Neural cell (in vitro differentiated cells): ENCODE results near the gene SKIL. TPM values are rescaled to one million over a fixed set of nuclear protein-coding genes. Genes with fewer than 3 reads are reported as not detected.

ENCODE experiments used
- H2AFZ ChIP-seq: fragments of 200-600, 300-800 bp; sonication (generic), shearing (Covaris generic); 2 replicates; pipeline ENCODE4 v1.6.0; 2014; ENCODE audit warnings: low read depth, mild to moderate bottlenecking, antibody characterized with exemption, low read length, moderate library complexity
- H3F3A ChIP-seq: fragments of 200-600 bp; shearing (Covaris generic); 2 replicates; pipeline ENCODE4 v1.6.1; 2016; ENCODE audit warnings: mild to moderate bottlenecking, moderate library complexity, mixed read lengths, antibody characterized with exemption, low read length; ENCODE audit not compliant: insufficient read depth, poor library complexity, severe bottlenecking
- H3K27ac ChIP-seq: fragments of 200-600, 300-800 bp; sonication (generic), shearing (Covaris generic); 2 replicates; pipeline ENCODE4 v1.5.1; 2014; ENCODE audit warnings: mild to moderate bottlenecking, low read length, moderate library complexity
- H3K27me3 ChIP-seq: fragments of 300-800, 200-600 bp; sonication (generic), shearing (Covaris generic); 2 replicates; pipeline ENCODE4 v1.6.0; 2014; ENCODE audit warnings: mild to moderate bottlenecking, low read depth, low read length, moderate library complexity; ENCODE audit not compliant: insufficient read depth
- H3K36me3 ChIP-seq: fragments of 300-800, 200-600 bp; sonication (generic), shearing (Covaris generic); 2 replicates; pipeline ENCODE4 v1.5.1; 2014; ENCODE audit warnings: mild to moderate bottlenecking, antibody characterized with exemption, low read length, moderate library complexity; ENCODE audit not compliant: insufficient read depth
- H3K4me2 ChIP-seq: fragments of 300-800, 200-600 bp; sonication (generic), shearing (Covaris generic); 2 replicates; pipeline ENCODE4 v1.6.0; 2014; ENCODE audit warnings: mild to moderate bottlenecking, low read length
- H3K4me3 ChIP-seq: fragments of 300-800, 200-600 bp; sonication (generic), shearing (Covaris generic); 2 replicates; pipeline ENCODE4 v1.5.1; 2014; ENCODE audit warnings: mild to moderate bottlenecking, low read length, moderate library complexity
- H3K79me2 ChIP-seq: fragments of 200-600 bp; shearing (Covaris generic); replicated peaks from 2 replicates; pipeline ENCODE4 v1.6.0; 2014; ENCODE audit warnings: mild to moderate bottlenecking, low read length, moderate library complexity; ENCODE audit not compliant: insufficient read depth
- H3K9ac ChIP-seq: fragments of 300-800, 200-600 bp; sonication (generic), shearing (Covaris generic); 2 replicates; pipeline ENCODE4 v1.6.1; 2016; ENCODE audit warnings: mild to moderate bottlenecking, low read length, mixed read lengths
- H3K9me2 ChIP-seq: fragments of 200-600 bp; shearing (Covaris generic); 2 replicates; pipeline ENCODE4 v1.6.1; 2016; ENCODE audit warnings: mild to moderate bottlenecking, low read length, mixed read lengths; ENCODE audit not compliant: insufficient read depth
- H3K9me3 ChIP-seq: fragments of 200-600, 300-800 bp; sonication (generic), shearing (Covaris generic); 2 replicates; pipeline ENCODE4 v1.6.1; 2016; ENCODE audit warnings: mild to moderate bottlenecking, mixed run types, low read length, moderate library complexity, mixed read lengths
- H4K20me1 ChIP-seq: fragments of 200-600 bp; shearing (Covaris generic); 2 replicates; pipeline ENCODE4 v1.6.1; 2016; ENCODE audit warnings: mild to moderate bottlenecking, mixed run types; ENCODE audit not compliant: insufficient read depth
- EP300 ChIP-seq: fragments of 450-650 bp; conservative IDR thresholded peaks from 2 replicates; pipeline ENCODE4 v1.6.1; 2014; ENCODE audit warnings: antibody characterized with exemption, mild to moderate bottlenecking, moderate library complexity; ENCODE audit not compliant: poor library complexity, severe bottlenecking
- EZH2 ChIP-seq: fragments of 200-600, 300-800 bp; shearing (Covaris generic), sonication (generic); IDR thresholded peaks from 2 replicates; pipeline ENCODE4 v1.6.1; 2014; ENCODE audit warnings: antibody characterized with exemption, low read length, borderline replicate concordance, mild to moderate bottlenecking; ENCODE audit not compliant: insufficient read depth, poor library complexity, severe bottlenecking
- MXI1 ChIP-seq: fragments of 450-650 bp; conservative IDR thresholded peaks from 2 replicates; pipeline ENCODE4 v1.6.1; 2014; ENCODE audit warnings: antibody characterized with exemption, mild to moderate bottlenecking; ENCODE audit not compliant: poor library complexity, severe bottlenecking
- POLR2AphosphoS5 ChIP-seq: IDR thresholded peaks from 2 replicates; pipeline ENCODE4 v1.6.1; 2012
- RAD21 ChIP-seq: fragments of 450-650 bp; conservative IDR thresholded peaks from 2 replicates; pipeline ENCODE4 v1.6.1; 2014; ENCODE audit warnings: antibody characterized with exemption, mild to moderate bottlenecking, moderate library complexity
- SMC3 ChIP-seq: fragments of 450-650 bp; conservative IDR thresholded peaks from 2 replicates; pipeline ENCODE4 v1.6.1; 2014; ENCODE audit warnings: antibody characterized with exemption, mild to moderate bottlenecking, moderate library complexity; ENCODE audit not compliant: poor library complexity
- TAF1 ChIP-seq: IDR thresholded peaks from 2 replicates; pipeline ENCODE4 v1.6.1; 2012; ENCODE audit warnings: low read depth
- polyA plus RNA-seq: library from polyadenylated mRNA; depleted of rRNA; stranded (reverse); fragments of >200 nt; gene quantifications from 2 replicates; pipeline ENCODE4 v1.2.3, GENCODE V29; 2014
- TF ChIP-seq, protein P1 (sequence below): IDR thresholded peaks from 2 replicates; pipeline ENCODE4 v1.6.1; 2012; ENCODE audit warnings: borderline replicate concordance
- TF ChIP-seq, protein P2 (sequence below): fragments of 450-650 bp; IDR thresholded peaks from 2 replicates; pipeline ENCODE4 v1.5.1; 2014; ENCODE audit warnings: antibody characterized with exemption, mild to moderate bottlenecking, moderate library complexity; ENCODE audit not compliant: poor library complexity, severe bottlenecking

SKIL gene
- polyA plus RNA-seq, 1 donor from 2014 or later, result 36.9 TPM

DNA sequence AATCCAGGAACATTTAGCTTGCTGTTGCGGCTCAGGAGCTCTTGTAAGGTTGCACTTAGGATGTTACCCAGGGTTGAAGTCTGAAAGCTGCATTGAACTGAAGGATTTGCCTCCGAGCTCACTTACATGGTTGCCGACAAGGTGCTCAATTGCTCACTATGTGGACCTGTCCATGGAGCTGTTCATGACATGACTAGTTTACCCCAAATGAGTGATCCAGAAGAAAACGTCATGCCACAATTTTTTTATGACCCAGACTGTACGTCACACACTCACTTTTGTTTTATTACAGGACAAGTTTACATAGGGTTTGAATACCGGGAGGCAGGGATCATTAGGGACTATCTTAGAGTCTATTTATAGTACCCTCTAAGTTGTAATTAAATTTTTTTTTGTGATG is 40.2 kb downstream of the SKIL start:
- H3F3A ChIP-seq, result no peaks in the 10 kb centered on the region
- H3K4me2 ChIP-seq, result no peak overlapping the region
- TF ChIP-seq EZH2 (no peak), POLR2AphosphoS5 (no peak), TAF1 (no peak), SMC3 (no peak), RAD21 (no peak), MXI1 (no peak), EP300 (no peak)
- TF ChIP-seq, protein P1, sequence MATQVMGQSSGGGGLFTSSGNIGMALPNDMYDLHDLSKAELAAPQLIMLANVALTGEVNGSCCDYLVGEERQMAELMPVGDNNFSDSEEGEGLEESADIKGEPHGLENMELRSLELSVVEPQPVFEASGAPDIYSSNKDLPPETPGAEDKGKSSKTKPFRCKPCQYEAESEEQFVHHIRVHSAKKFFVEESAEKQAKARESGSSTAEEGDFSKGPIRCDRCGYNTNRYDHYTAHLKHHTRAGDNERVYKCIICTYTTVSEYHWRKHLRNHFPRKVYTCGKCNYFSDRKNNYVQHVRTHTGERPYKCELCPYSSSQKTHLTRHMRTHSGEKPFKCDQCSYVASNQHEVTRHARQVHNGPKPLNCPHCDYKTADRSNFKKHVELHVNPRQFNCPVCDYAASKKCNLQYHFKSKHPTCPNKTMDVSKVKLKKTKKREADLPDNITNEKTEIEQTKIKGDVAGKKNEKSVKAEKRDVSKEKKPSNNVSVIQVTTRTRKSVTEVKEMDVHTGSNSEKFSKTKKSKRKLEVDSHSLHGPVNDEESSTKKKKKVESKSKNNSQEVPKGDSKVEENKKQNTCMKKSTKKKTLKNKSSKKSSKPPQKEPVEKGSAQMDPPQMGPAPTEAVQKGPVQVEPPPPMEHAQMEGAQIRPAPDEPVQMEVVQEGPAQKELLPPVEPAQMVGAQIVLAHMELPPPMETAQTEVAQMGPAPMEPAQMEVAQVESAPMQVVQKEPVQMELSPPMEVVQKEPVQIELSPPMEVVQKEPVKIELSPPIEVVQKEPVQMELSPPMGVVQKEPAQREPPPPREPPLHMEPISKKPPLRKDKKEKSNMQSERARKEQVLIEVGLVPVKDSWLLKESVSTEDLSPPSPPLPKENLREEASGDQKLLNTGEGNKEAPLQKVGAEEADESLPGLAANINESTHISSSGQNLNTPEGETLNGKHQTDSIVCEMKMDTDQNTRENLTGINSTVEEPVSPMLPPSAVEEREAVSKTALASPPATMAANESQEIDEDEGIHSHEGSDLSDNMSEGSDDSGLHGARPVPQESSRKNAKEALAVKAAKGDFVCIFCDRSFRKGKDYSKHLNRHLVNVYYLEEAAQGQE, result no peak
- TF ChIP-seq, protein P2, sequence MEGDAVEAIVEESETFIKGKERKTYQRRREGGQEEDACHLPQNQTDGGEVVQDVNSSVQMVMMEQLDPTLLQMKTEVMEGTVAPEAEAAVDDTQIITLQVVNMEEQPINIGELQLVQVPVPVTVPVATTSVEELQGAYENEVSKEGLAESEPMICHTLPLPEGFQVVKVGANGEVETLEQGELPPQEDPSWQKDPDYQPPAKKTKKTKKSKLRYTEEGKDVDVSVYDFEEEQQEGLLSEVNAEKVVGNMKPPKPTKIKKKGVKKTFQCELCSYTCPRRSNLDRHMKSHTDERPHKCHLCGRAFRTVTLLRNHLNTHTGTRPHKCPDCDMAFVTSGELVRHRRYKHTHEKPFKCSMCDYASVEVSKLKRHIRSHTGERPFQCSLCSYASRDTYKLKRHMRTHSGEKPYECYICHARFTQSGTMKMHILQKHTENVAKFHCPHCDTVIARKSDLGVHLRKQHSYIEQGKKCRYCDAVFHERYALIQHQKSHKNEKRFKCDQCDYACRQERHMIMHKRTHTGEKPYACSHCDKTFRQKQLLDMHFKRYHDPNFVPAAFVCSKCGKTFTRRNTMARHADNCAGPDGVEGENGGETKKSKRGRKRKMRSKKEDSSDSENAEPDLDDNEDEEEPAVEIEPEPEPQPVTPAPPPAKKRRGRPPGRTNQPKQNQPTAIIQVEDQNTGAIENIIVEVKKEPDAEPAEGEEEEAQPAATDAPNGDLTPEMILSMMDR, result no peak
- no peaks in the 10 kb centered on the region for H3K36me3 ChIP-seq
- H3K9me3 ChIP-seq, result no peaks in the 10 kb centered on the region
- no peak overlapping the region for H3K4me3 ChIP-seq
- H2AFZ ChIP-seq, result no peak overlapping the region
- no peak overlapping the region for H3K27ac ChIP-seq
- no peaks in the 10 kb centered on the region for H3K27me3 ChIP-seq
- no peaks in the 10 kb centered on the region for H3K9me2 ChIP-seq
- no peaks in the 10 kb centered on the region for H3K79me2 ChIP-seq
- H4K20me1 ChIP-seq, result no peaks in the 10 kb centered on the region
- no peak overlapping the region for H3K9ac ChIP-seq

DNA sequence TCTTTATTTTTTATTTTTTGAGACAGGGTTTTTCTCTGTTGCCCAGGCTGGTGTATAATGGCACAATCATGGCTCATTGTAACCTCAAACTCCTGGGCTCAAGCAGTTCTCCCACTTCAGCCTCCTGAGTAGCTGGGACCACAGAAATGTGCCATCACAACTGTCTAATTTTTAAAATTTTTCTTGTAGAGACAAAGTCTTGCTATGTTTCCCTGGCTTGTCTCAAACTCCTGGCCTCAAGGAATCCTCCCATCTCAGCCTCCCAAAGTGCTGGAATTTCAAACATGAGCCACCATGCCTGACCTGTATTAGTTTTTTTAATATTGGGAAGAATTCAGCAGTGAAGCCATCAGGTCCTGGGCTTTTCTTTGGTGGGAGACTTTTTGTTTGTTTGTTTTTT is 47.6 kb downstream of the SKIL start:
- no peaks in the 10 kb centered on the region for H3F3A ChIP-seq

More for the DNA sequence above, 47.6 kb downstream of the SKIL start:
- Histone ChIP-seq H3K4me3 (no peak overlapping the region), H4K20me1 (no peaks in the 10 kb centered on the region), H3K9me2 (no peaks in the 10 kb centered on the region), H3K27me3 (no peaks in the 10 kb centered on the region), H3K9me3 (no peaks in the 10 kb centered on the region), H3K36me3 (no peaks in the 10 kb centered on the region), H3K79me2 (no peaks in the 10 kb centered on the region), H2AFZ (no peak overlapping the region), H3K4me2 (no peak overlapping the region), H3K27ac (no peak overlapping the region), H3K9ac (no peak overlapping the region)
- no peak for TF ChIP-seq MXI1
- TF ChIP-seq EZH2, result no peak
- TF ChIP-seq, protein P1, result no peak
- TF ChIP-seq EP300, result no peak
- TF ChIP-seq SMC3, result no peak
- TF ChIP-seq RAD21, result no peak
- TF ChIP-seq, protein P2, result no peak
- no peak for TF ChIP-seq POLR2AphosphoS5
- TF ChIP-seq TAF1, result no peak
